Embryonic facial prominence (tissue), 1 donor: ENCODE data around the gene TRIM8.
"Not testable (repeated sequence)": the region's sequence is repeated elsewhere in the genome, so short reads cannot be mapped to it uniquely, and the experiment has no call there.

Experiments used
- DNase-seq: peaks from one replicate; pipeline ENCODE4 v3.0.0-alpha.2; 2016; ENCODE audit errors: extremely low spot score

TRIM8 gene

DNA sequence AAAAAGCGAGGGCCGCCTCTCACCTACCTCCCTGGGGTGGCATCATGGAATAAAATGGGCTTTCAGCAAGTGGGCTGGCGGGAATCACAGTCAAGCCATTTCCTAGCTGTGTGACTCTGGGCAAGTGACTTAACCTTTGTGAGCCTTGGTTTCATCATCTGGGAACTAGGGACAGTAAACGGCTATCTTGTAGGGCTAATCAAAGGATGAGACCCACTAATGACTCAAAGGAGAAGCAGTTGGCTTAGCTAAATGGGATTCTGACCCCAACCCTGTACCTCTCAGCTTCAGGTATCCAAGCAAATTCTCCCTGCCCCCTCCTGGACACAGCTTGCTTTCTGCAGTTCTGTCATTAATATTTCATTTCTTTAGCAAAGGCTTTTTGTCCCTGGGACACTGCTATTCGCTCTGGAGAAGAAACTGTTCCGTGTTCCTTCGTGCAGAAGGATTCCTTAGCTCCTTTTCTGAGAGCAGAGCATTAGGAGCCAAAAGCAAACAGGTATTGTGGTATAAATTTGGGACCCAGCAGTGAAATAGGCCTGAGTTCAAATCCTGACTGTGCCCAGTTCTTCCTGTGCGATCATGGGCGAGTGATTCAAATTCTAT, 25.9 kb downstream of the TRIM8 start:
- no peak for DNase-seq

GRCh38 chr10:102670871-102671434, 26.7 kb downstream of the TRIM8 start:
- no peak for DNase-seq

DNA sequence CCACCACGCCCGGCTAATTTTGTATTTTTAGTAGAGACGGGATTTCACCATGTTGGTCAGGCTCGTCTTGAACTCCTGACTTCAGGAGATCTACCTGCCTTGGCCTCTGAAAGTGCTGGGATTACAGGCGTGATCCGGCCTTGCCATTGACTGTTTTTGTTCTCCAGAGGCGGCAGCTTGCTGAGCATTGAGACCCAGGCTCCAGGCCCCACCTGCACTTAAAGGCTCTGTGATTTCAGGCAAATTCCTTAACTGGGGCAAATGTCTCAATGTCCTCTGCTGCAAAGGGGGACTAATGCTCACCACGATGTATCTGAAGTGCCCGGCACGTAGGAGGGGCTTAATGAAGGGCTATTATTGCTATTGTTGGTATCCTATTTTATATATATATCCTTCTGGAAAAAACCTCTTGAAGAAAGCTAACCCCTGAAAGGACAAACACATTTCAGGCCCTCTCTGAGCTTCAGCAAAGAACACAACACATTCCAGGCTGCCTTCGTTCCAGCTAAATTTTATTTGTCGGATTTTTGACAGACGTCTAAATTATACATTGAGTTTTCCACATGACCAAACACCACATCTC, 29.0 kb downstream of the TRIM8 start:
- DNase-seq: no peak

DNA sequence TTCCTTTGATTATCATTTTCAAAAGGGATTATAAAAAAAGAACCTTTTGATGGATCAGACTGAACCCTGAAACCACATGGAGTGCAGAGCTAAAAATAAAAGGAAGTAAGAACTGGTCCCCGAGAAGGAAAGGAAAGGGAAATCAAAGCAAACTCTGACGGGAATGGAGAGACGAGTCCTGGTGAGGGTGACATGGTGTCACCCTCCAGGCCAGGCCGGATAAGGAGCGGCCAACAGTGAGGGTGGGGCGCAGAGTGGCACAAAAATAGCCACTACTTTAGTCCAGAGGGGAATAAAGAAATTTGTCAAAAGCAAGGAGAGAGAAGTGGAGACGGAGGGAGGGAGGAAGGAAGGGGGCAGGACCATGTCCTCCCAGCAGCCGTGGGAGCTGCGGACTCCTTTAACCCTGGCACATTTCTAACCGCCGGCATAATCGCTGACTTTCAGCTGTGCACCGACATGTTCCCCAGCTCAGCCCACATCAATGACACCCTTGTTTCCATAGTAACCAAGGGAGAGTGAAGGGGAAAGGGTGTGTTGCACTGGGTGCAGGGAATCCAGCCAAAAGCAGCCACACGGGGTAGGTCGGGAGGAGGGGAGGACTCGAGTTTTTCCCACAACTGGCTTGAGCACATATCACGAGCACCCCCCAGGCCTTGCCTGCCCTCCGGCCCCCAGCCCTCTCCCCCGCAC, 29.7 kb downstream of the TRIM8 start:
- peak; percentile 63 for DNase-seq

DNA sequence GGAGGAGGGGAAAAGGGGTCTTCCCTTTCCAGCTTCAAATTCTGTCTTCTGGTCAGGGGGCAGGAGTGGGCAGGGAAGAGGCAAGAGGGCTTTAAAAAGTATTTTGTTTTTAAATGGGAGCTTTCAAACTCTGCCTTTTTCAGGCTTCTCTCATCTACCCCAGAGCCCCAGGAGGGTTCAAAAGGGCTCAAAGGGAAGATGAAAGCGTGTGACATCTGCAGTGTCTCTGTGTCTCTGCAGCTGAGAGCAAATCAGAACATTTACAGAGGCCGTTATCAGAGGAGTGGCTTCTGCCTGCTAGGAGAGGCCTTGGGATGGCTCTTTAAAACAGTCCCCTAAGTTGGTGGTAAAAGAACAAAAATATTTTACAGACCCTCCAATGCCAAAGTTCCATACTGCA, 30.3 kb downstream of the TRIM8 start:
- no peak for DNase-seq

GRCh38 chr10:102675011-102675665, 30.9 kb downstream of the TRIM8 start:
- DNase-seq: no peak

- DNase-seq: no peak
These were observed 31.6 kb downstream of the TRIM8 start for GRCh38 chr10:102675666-102676533.

DNA sequence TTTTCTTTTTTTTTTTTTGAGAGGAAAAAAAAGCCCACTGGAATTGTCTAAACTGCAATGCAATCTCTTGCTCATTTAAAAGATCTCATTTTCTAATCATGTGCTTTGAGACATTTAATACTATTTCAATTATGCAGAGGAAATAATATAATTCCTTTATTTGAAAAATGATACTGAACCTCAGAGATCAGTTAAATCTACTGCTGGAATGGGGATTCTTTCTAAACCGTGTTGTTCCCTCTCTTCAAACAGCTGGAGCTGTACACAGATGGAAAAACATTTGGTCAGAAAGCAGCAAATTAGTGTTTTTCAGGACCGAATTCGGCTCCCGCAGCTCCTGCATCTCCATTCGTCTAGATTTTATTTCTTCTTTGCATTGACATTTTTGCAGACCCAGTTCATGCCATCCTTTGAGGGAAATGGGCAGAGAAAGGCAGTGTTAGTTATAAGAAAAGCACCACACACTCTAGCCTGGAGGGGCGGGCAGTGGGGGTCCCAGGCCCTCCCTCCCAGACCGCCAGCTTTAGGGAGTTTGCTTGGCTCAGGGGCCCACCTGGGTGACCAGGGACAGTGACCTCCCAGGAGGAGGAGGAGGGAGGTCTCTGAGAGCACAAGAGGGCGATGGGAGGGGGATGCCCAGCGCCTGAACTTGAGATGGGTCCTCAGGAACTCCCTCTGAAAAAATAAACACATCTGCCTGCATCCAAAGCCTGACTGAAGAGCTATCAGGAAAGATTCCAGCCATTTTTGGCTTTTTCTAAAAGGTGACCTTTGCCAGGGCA, 32.4 kb downstream of the TRIM8 start:
- DNase-seq: no peak

- DNase-seq: no peak
These were observed 33.2 kb downstream of the TRIM8 start for GRCh38 chr10:102677331-102678067.

GRCh38 chr10:102678068-102678400, 33.8 kb downstream of the TRIM8 start:
- no peak for DNase-seq

DNA sequence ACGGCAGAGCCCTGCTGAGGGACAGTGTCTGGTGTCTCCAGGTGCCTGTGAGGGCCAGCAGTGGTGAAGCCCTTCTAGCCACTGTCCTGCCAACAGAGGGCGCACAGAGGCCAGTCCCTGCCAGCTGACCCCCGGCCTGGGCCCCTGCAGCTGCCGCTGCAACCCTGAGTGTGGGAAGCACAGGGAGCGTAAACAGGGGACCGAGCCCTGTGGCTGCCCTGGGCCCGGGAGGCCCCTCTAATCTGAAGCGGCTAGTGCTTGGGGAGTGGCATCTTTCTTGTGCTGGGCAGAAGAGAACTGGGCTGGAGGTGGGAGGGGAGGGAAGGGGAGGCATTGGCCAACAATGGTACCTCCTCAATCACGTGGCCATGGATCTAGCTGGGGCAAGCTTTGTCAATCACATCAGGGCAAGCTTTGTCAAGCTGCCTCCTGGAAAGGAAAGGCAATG, 34.6 kb downstream of the TRIM8 start:
- no peak for DNase-seq

GRCh38 chr10:102679596-102679995, 35.3 kb downstream of the TRIM8 start:
- no peak for DNase-seq

DNA sequence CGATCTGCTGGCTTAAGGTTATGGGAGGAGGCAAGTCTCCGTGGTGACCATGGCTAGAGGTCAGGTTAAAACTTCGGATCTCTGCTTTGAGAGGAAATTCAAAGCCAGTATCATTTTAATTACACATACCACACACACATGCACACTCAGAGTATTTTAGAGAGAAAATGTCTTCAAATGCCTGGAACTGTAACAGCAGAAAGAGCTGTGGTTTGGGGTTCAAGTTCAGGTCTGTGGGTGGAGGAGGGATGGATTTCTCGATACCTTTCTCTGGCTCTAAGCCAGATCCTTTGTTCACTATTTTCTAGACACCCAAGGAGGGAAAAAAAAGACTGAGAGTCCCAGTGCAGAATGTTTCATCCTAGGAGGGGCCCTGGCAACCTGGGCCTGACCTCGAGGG, 37.4 kb downstream of the TRIM8 start:
- no peak for DNase-seq

- DNase-seq: no peak
These were observed 38.1 kb downstream of the TRIM8 start for GRCh38 chr10:102682416-102682815.

GRCh38 chr10:102682981-102683380, 38.7 kb downstream of the TRIM8 start:
- no peak for DNase-seq

DNA sequence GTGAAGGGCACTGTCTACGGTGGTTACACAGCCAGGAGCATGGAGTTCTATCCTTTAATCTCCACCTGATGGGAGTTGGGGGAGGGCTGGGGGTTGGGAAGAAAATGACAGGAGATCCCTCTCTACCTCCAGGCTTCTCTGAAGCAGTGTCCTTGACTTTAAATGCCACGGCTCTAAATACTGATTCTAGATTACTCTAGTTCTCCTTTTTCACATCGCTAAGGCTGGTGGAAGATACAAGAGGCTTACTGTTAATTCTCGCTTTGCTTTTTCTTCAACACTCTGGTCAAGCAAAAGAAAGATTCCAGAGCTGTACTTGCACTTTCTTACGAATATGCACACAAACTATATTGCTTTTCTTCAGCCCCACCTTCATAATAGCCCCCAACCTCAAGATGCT, 39.5 kb downstream of the TRIM8 start:
- DNase-seq: no peak

GRCh38 chr10:102691285-102692066, 47.2 kb downstream of the TRIM8 start:
- no peak for DNase-seq

GRCh38 chr10:102695401-102695800, 51.1 kb downstream of the TRIM8 start:
- not testable (repeated sequence) for DNase-seq

DNA sequence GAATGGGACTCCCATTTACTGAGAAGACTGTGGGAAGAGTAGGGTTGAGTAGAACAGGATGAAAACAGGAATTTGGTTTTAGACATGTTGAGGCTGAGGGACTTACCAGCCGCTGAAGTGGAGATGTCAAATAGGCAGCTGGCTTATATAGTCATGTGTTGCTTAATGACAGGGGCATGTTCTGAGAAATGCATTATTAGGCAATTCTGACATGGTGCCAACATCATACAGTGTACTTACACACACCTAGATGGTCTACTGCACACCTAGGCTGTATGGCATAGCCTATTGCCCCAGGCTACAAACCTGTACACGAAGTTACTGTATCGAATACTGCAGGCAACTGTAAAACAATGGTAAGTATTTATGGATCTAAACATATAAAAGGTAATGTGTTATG, 52.5 kb downstream of the TRIM8 start:
- DNase-seq: no peak
